Stimulated activated naive CD8-positive, alpha-beta T cell treated with anti-CD3 and anti-CD28 coated beads, Interleukin-15, Interleukin-2, amounts not matched to agents 100 ng/mL and 50 ng/mL, for 24 hours (primary cell): ENCODE data around the gene MBOAT7.
"Not testable (repeated sequence)": the region's sequence is repeated elsewhere in the genome, so short reads cannot be mapped to it uniquely, and the experiment has no call there.

Source experiments
- H3K27ac Mint-ChIP-seq: one replicate; pipeline ENCODE4 v1.8.0; 2021; ENCODE audit warnings: mild to moderate bottlenecking, mixed read lengths
- H3K27me3 Mint-ChIP-seq: one replicate; pipeline ENCODE4 v1.8.0; 2021; ENCODE audit warnings: mixed read lengths
- H3K36me3 Mint-ChIP-seq: one replicate; pipeline ENCODE4 v1.8.0; 2021; ENCODE audit warnings: low read depth, mixed read lengths
- H3K4me1 Mint-ChIP-seq: one replicate; pipeline ENCODE4 v1.8.0; 2021; ENCODE audit warnings: low read depth, mixed read lengths
- H3K4me3 Mint-ChIP-seq: one replicate; pipeline ENCODE4 v1.8.0; 2021; ENCODE audit warnings: mild to moderate bottlenecking, mixed read lengths
- H3K9me3 Mint-ChIP-seq: one replicate; pipeline ENCODE4 v1.8.0; 2021; ENCODE audit warnings: mixed read lengths

The MBOAT7 gene

GRCh38 chr19:54183431-54183830 lies 5.9 kb downstream of the MBOAT7 start:
- no peaks in the 10 kb centered on the region for H3K27me3 Mint-ChIP-seq
- no peak overlapping the region for H3K4me3 Mint-ChIP-seq
- no peaks in the 10 kb centered on the region for H3K9me3 Mint-ChIP-seq
- H3K27ac Mint-ChIP-seq, result no peak overlapping the region
- H3K4me1 Mint-ChIP-seq, result peaks cover 16% of the 10 kb centered on the region
- H3K36me3 Mint-ChIP-seq, result peaks cover 31% of the 10 kb centered on the region

GRCh38 chr19:54181894-54182293 lies 7.5 kb downstream of the MBOAT7 start:
- peaks cover 30% of the 10 kb centered on the region for H3K36me3 Mint-ChIP-seq
- H3K4me1 Mint-ChIP-seq, H3K4me3 Mint-ChIP-seq, H3K27me3 Mint-ChIP-seq, H3K27ac Mint-ChIP-seq, H3K9me3 Mint-ChIP-seq: not testable (repeated sequence)

- Mint-ChIP-seq H3K27me3 (no peaks in the 10 kb centered on the region), H3K27ac (no peak overlapping the region), H3K9me3 (no peaks in the 10 kb centered on the region), H3K4me3 (no peak overlapping the region), H3K4me1 (no peaks in the 10 kb centered on the region), H3K36me3 (peaks cover 29% of the 10 kb centered on the region)
Observed at GRCh38 chr19:54180691-54181091, 8.7 kb downstream of the MBOAT7 start.

- H3K27me3 Mint-ChIP-seq, result no peaks in the 10 kb centered on the region
- no peaks in the 10 kb centered on the region for H3K9me3 Mint-ChIP-seq
Observed at GRCh38 chr19:54179921-54180461, 9.4 kb downstream of the MBOAT7 start.

GRCh38 chr19:54179262-54179852 lies 10.0 kb downstream of the MBOAT7 start:
- Mint-ChIP-seq H3K9me3 (no peaks in the 10 kb centered on the region), H3K36me3 (peaks cover 34% of the 10 kb centered on the region), H3K4me1 (no peaks in the 10 kb centered on the region)

More at GRCh38 chr19:54179921-54180461, 9.4 kb downstream of the MBOAT7 start:
- no peak overlapping the region for H3K4me3 Mint-ChIP-seq
- H3K4me1 Mint-ChIP-seq, result no peaks in the 10 kb centered on the region
- H3K36me3 Mint-ChIP-seq, result peaks cover 34% of the 10 kb centered on the region
- H3K27ac Mint-ChIP-seq, result no peak overlapping the region

GRCh38 chr19:54178581-54179261 lies 10.7 kb downstream of the MBOAT7 start:
- Mint-ChIP-seq H3K36me3 (peaks cover 28% of the 10 kb centered on the region), H3K4me1 (no peaks in the 10 kb centered on the region), H3K4me3 (no peak overlapping the region), H3K27ac (no peak overlapping the region), H3K27me3 (no peaks in the 10 kb centered on the region), H3K9me3 (no peaks in the 10 kb centered on the region)

More at GRCh38 chr19:54179262-54179852, 10.0 kb downstream of the MBOAT7 start:
- Mint-ChIP-seq H3K27me3 (no peaks in the 10 kb centered on the region), H3K27ac (no peak overlapping the region), H3K4me3 (no peak overlapping the region)

GRCh38 chr19:54173951-54174834 lies 15.2 kb downstream of the MBOAT7 start:
- Mint-ChIP-seq H3K36me3 (peaks cover 18% of the 10 kb centered on the region), H3K27ac (no peak overlapping the region), H3K4me3 (no peak overlapping the region), H3K4me1 (no peaks in the 10 kb centered on the region), H3K27me3 (no peaks in the 10 kb centered on the region), H3K9me3 (no peaks in the 10 kb centered on the region)

GRCh38 chr19:54173359-54173699 lies 16.1 kb downstream of the MBOAT7 start:
- Mint-ChIP-seq H3K36me3 (peaks cover 17% of the 10 kb centered on the region), H3K9me3 (no peaks in the 10 kb centered on the region), H3K4me3 (no peak overlapping the region), H3K27me3 (no peaks in the 10 kb centered on the region), H3K4me1 (no peaks in the 10 kb centered on the region), H3K27ac (no peak overlapping the region)

GRCh38 chr19:54172471-54173358 lies 16.7 kb downstream of the MBOAT7 start, which contains the start of gene TMC4:
TSS of gene TMC4 (minus strand) at chr19:54173160. CDS start at chr19:54173117, 43 bp downstream.
- no peak within 1 kb of the TSS for H3K4me3 Mint-ChIP-seq
- peaks cover 12% of the 10 kb centered on the region for H3K36me3 Mint-ChIP-seq
- H3K9me3 Mint-ChIP-seq, result no peaks in the 10 kb centered on the region
- no peak within 1 kb of the TSS for H3K27ac Mint-ChIP-seq
- H3K4me1 Mint-ChIP-seq, result no peaks in the 10 kb centered on the region
- H3K27me3 Mint-ChIP-seq, result no peaks in the 10 kb centered on the region

- H3K27me3 Mint-ChIP-seq, H3K9me3 Mint-ChIP-seq, H3K4me1 Mint-ChIP-seq, H3K27ac Mint-ChIP-seq, H3K4me3 Mint-ChIP-seq: not testable (repeated sequence)
- peaks cover 12% of the 10 kb centered on the region for H3K36me3 Mint-ChIP-seq
Observed at GRCh38 chr19:54171736-54172431, 17.5 kb downstream of the MBOAT7 start.

GRCh38 chr19:54169149-54169740 lies 20.1 kb downstream of the MBOAT7 start:
- H3K36me3 Mint-ChIP-seq, result no peaks in the 10 kb centered on the region
- H3K27me3 Mint-ChIP-seq, result peaks cover 11% of the 10 kb centered on the region
- no peak overlapping the region for H3K27ac Mint-ChIP-seq
- H3K9me3 Mint-ChIP-seq, result no peaks in the 10 kb centered on the region
- no peak overlapping the region for H3K4me3 Mint-ChIP-seq
- peaks cover 7% of the 10 kb centered on the region for H3K4me1 Mint-ChIP-seq

GRCh38 chr19:54168174-54168917 lies 21.0 kb downstream of the MBOAT7 start:
- Mint-ChIP-seq H3K9me3 (no peaks in the 10 kb centered on the region), H3K27me3 (peaks cover 13% of the 10 kb centered on the region), H3K4me1 (peaks cover 13% of the 10 kb centered on the region), H3K4me3 (no peak overlapping the region), H3K36me3 (no peaks in the 10 kb centered on the region), H3K27ac (no peak overlapping the region)

- Mint-ChIP-seq H3K36me3 (no peaks in the 10 kb centered on the region), H3K27me3 (peaks cover 19% of the 10 kb centered on the region), H3K4me3 (no peak overlapping the region), H3K4me1 (peaks cover 41% of the 10 kb centered on the region), H3K27ac (no peak overlapping the region), H3K9me3 (no peaks in the 10 kb centered on the region)
Observed at GRCh38 chr19:54165222-54165621, 24.2 kb downstream of the MBOAT7 start.
